HCT116 (cell line): ENCODE results near the gene MSI2. TPM values are rescaled to one million over a fixed set of nuclear protein-coding genes. Genes with fewer than 3 reads are reported as not detected.

Source experiments
- ATAC-seq: fragments of 200-7000 bp; cut with Tn5 transposase; 2 replicates; pipeline ENCODE4 v1.9.1; 2020; ENCODE audit warnings: mild to moderate bottlenecking, moderate library complexity
- BruUV-seq: library from RNA; stranded (reverse); fragments of 400-500 nt; replicated peaks from 2 replicates; lab custom pipeline; 2021; lab: Mats Ljungman, UMichigan
- CTCF ChIA-PET: fragments of 300-600 bp; sonication (Branson Sonifier 250); formaldehyde crosslinking; loops from one replicate; lab custom pipeline; 2021; ENCODE audit warnings: antibody characterized with exemption; lab: Charles Lee
- POLR2A ChIA-PET: fragments of 300-600, 350-600 bp; sonication (Branson Sonifier 250); formaldehyde crosslinking; loops from one replicate; lab custom pipeline; 2021; ENCODE audit warnings: antibody characterized with exemption; lab: Charles Lee
- RAD21 ChIA-PET, 2 experiments: fragments of 300-600 bp; sonication (Branson Sonifier 250); formaldehyde crosslinking; loops; one replicate each; lab custom pipeline; 2023; ENCODE audit warnings: low total read pairs in 2 of 2; ENCODE audit not compliant: uncharacterized antibody in 2 of 2, unreplicated experiment in 2 of 2, low non-redundant PET in 1 of 2; lab: Charles Lee
- DNase-seq: peaks from one replicate; pipeline ENCODE4 v3.0.0-alpha.2; 2010; ENCODE audit warnings: low read depth, low spot score
- H2AFZ ChIP-seq: fragments of 200-600 bp; shearing (Covaris generic), sonication (generic); 2 replicates; pipeline ENCODE4 v1.6.1; 2017; ENCODE audit warnings: low read depth, mixed run types, mixed read lengths, antibody characterized with exemption, low read length; ENCODE audit not compliant: poor library complexity, severe bottlenecking
- H3K27ac ChIP-seq: 2 replicates; pipeline ENCODE4 v1.5.1; 2012; ENCODE audit warnings: low read depth, low read length
- H3K27me3 ChIP-seq: fragments of 200-600 bp; sonication (generic); 2 replicates; pipeline ENCODE4 v1.6.1; 2016; ENCODE audit warnings: mixed run types, low read length, mixed read lengths; ENCODE audit not compliant: insufficient read depth
- H3K36me3 ChIP-seq, 2 experiments: fragments of 200-500 bp in 1 of 2; fragments of 200-600 bp in 1 of 2; sonication (Bioruptor generic) in 1 of 2; sonication (generic) in 1 of 2; 2 replicates each; pipeline versions ENCODE4 v1.5.1 to v1.6.1; 2014 to 2016; ENCODE audit warnings: low read length in 2 of 2, inconsistent platforms in 1 of 2, mixed read lengths in 1 of 2, mixed run types in 1 of 2; ENCODE audit not compliant: insufficient read depth in 2 of 2, control insufficient read depth in 1 of 2
- H3K4me1 ChIP-seq, 2 experiments: fragments of 200-600 bp in 1 of 2; sonication (generic) in 1 of 2; 2 replicates each; pipeline versions ENCODE4 v1.5.1 to v1.6.1; 2012 to 2017; ENCODE audit warnings: low read length in 2 of 2, inconsistent platforms in 1 of 2, mild to moderate bottlenecking in 1 of 2, mixed read lengths in 1 of 2, mixed run types in 1 of 2, moderate library complexity in 1 of 2; ENCODE audit not compliant: insufficient read depth in 2 of 2, control insufficient read depth in 1 of 2
- H3K4me2 ChIP-seq: fragments of 200-600 bp; sonication (generic); 2 replicates; pipeline ENCODE4 v1.6.1; 2017; ENCODE audit warnings: mixed run types, low read length, mixed read lengths
- H3K4me3 ChIP-seq, 2 experiments: fragments of 200-600 bp in 1 of 2; sonication (generic) in 1 of 2; replicated peaks in 1 of 2; 2 replicates each; pipeline ENCODE4 v1.5.1; 2011 to 2016; ENCODE audit warnings: low read length in 2 of 2, control low read depth in 1 of 2, low read depth in 1 of 2, mild to moderate bottlenecking in 1 of 2, mixed read lengths in 1 of 2, mixed run types in 1 of 2
- H3K79me2 ChIP-seq: fragments of 200-600 bp; sonication (generic); 2 replicates; pipeline ENCODE4 v1.6.1; 2017; ENCODE audit warnings: mild to moderate bottlenecking, mixed run types, low read length, moderate library complexity, mixed read lengths; ENCODE audit not compliant: insufficient read depth
- H3K9ac ChIP-seq: fragments of 200-600 bp; sonication (generic); 2 replicates; pipeline ENCODE4 v1.6.1; 2016; ENCODE audit warnings: low read length, mixed read lengths
- H3K9me2 ChIP-seq: fragments of 200-600 bp; sonication (generic), shearing (Covaris generic); 2 replicates; pipeline ENCODE4 v1.6.1; 2017; ENCODE audit warnings: mixed run types, mild to moderate bottlenecking, moderate library complexity; ENCODE audit not compliant: insufficient read depth
- H3K9me3 ChIP-seq, 2 experiments: fragments of 200-500 bp in 1 of 2; fragments of 200-600 bp in 1 of 2; sonication (Bioruptor generic) in 1 of 2; sonication (generic) in 1 of 2; 2 replicates each; pipeline ENCODE4 v1.6.1; 2014 to 2017; ENCODE audit warnings: low read length in 2 of 2, mixed read lengths in 2 of 2, inconsistent platforms in 1 of 2, low read depth in 1 of 2, mild to moderate bottlenecking in 1 of 2, mixed run types in 1 of 2, moderate library complexity in 1 of 2; ENCODE audit not compliant: control insufficient read depth in 1 of 2, insufficient read depth in 1 of 2
- H4K20me1 ChIP-seq: fragments of 200-600 bp; sonication (generic), shearing (Covaris generic); 2 replicates; pipeline ENCODE4 v1.6.1; 2017; ENCODE audit warnings: mixed run types, mild to moderate bottlenecking, moderate library complexity; ENCODE audit not compliant: insufficient read depth
- CBX3 ChIP-seq: IDR thresholded peaks from 2 replicates; pipeline ENCODE4 v1.6.1; 2012; ENCODE audit warnings: low read depth
- CEBPB ChIP-seq: IDR thresholded peaks from 2 replicates; pipeline ENCODE4 v1.6.1; 2012; ENCODE audit warnings: low read depth
- EGR1 ChIP-seq: IDR thresholded peaks from 2 replicates; pipeline ENCODE4 v1.6.1; 2012; ENCODE audit warnings: low read depth
- EZH2 ChIP-seq: fragments of 200-600 bp; sonication (generic); IDR thresholded peaks from 2 replicates; pipeline ENCODE4 v1.6.1; 2017; ENCODE audit warnings: antibody characterized with exemption, mixed run types
- JUND ChIP-seq: IDR thresholded peaks from 2 replicates; pipeline ENCODE4 v1.6.1; 2012
- POLR2AphosphoS5 ChIP-seq: IDR thresholded peaks from 2 replicates; pipeline ENCODE4 v1.6.1; 2011; ENCODE audit warnings: mild to moderate bottlenecking, low read depth, low read length, moderate library complexity
- SIN3A ChIP-seq: IDR thresholded peaks from 2 replicates; pipeline ENCODE4 v1.6.1; 2012; ENCODE audit warnings: low read depth
- ZFX ChIP-seq: fragments of 450-650 bp; IDR thresholded peaks from 2 replicates; pipeline ENCODE4 v1.6.1; 2017
- ZNF274 ChIP-seq: fragments of 200-500 bp; sonication (Bioruptor generic); IDR thresholded peaks from 2 replicates; pipeline ENCODE4 v1.6.1; 2014; ENCODE audit warnings: mild to moderate bottlenecking, low read depth, low read length, inconsistent platforms
- intact Hi-C: fragments of 100-400 bp; cut with micrococcal nuclease; formaldehyde crosslinking; loops from 2 replicates; pipeline ENCODE4 v1.10.0; 2022
- total RNA-seq: library from RNA; stranded (reverse); gene quantifications from one replicate; pipeline ENCODE4 v1.2.1, GENCODE V29; 2021; ENCODE audit not compliant: unreplicated experiment
- TF ChIP-seq, protein P1 (sequence below): IDR thresholded peaks from 2 replicates; pipeline ENCODE4 v1.6.1; 2012
- TF ChIP-seq, protein P2 (sequence below): IDR thresholded peaks from 2 replicates; pipeline ENCODE4 v1.6.1; 2012
- TF ChIP-seq, protein P3 (sequence below): IDR thresholded peaks from 2 replicates; pipeline ENCODE4 v1.6.1; 2012; ENCODE audit warnings: low read depth
- TF ChIP-seq, protein P4 (sequence below): IDR thresholded peaks from 2 replicates; pipeline ENCODE4 v1.6.1; 2011; ENCODE audit warnings: mild to moderate bottlenecking, low read length, moderate library complexity; ENCODE audit not compliant: insufficient replicate concordance; ENCODE audit errors: extremely low read depth

MSI2 gene
- total RNA-seq, 1 experiment from 2014 or later: 137 TPM

DNA sequence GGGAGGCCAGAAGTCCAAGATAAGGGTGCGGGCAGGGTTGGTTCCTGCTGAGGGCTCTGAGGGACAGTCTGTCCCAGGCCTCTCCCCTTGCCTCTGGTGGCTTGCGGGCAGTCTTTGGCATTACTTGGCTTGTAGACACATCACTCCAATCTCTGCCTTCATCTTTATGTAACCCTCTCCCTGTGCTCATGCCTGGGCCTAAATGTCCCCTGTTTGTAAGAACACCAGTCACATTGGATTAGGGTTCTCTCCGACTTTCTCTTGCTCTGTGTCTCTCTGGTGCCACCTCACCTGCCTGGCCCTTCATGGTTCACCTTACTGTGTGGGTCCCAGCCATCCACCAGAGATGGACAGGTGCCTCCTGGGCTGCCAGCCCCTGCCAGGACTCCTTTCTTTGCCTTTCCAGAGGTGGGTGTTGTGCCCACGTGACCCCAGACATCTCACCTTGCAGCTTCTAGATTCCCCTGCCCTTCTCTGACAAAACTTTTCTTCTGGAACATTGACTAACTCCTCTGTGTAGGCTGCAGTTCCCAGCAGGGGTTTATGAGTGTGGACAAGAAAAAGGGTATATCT, 205.8 kb downstream of the MSI2 start:
- intact Hi-C loops: no loop called here
- Histone ChIP-seq H2AFZ (no peak overlapping the region), H3K9me2 (no peaks in the 10 kb centered on the region), H3K79me2 (no peaks in the 10 kb centered on the region; the same call in 1 of the 2 replicates), H3K9ac (no peak overlapping the region), H4K20me1 (no peaks in the 10 kb centered on the region; the same call in 1 of the 2 replicates), H3K9me3 (no peaks in the 10 kb centered on the region), H3K36me3 (no peaks in the 10 kb centered on the region), H3K4me1 (peaks cover 27 to 48% of the 10 kb centered on the region in 2 experiments), H3K4me3 (no peak overlapping the region), H3K27ac (no peak overlapping the region), H3K4me2 (no peak overlapping the region), H3K27me3 (no peaks in the 10 kb centered on the region)
- CTCF ChIA-PET: interaction anchor here (1.7 kb wide), 1 partner anchor 219 kb away, joined by 7 read pairs; no protein-coding TSS in a partner anchor
- no peak for ATAC-seq
- no TSS peak for BruUV-seq
- DNase-seq: no peak
- POLR2A ChIA-PET: no interaction called here
- RAD21 ChIA-PET: interaction anchor here in 1 of 2 experiments (0.7 kb wide), 1 partner anchor 117 kb away, joined by 5 read pairs; no protein-coding TSS in a partner anchor
- TF ChIP-seq, protein P1, sequence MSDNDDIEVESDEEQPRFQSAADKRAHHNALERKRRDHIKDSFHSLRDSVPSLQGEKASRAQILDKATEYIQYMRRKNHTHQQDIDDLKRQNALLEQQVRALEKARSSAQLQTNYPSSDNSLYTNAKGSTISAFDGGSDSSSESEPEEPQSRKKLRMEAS: no peak
- TF ChIP-seq CBX3 (no peak), EZH2 (no peak), ZFX (no peak), ZNF274 (no peak), JUND (no peak), POLR2AphosphoS5 (no peak), EGR1 (no peak), SIN3A (no peak), CEBPB (no peak)
- TF ChIP-seq, protein P2, sequence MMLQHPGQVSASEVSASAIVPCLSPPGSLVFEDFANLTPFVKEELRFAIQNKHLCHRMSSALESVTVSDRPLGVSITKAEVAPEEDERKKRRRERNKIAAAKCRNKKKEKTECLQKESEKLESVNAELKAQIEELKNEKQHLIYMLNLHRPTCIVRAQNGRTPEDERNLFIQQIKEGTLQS: no peak
- TF ChIP-seq, protein P3, sequence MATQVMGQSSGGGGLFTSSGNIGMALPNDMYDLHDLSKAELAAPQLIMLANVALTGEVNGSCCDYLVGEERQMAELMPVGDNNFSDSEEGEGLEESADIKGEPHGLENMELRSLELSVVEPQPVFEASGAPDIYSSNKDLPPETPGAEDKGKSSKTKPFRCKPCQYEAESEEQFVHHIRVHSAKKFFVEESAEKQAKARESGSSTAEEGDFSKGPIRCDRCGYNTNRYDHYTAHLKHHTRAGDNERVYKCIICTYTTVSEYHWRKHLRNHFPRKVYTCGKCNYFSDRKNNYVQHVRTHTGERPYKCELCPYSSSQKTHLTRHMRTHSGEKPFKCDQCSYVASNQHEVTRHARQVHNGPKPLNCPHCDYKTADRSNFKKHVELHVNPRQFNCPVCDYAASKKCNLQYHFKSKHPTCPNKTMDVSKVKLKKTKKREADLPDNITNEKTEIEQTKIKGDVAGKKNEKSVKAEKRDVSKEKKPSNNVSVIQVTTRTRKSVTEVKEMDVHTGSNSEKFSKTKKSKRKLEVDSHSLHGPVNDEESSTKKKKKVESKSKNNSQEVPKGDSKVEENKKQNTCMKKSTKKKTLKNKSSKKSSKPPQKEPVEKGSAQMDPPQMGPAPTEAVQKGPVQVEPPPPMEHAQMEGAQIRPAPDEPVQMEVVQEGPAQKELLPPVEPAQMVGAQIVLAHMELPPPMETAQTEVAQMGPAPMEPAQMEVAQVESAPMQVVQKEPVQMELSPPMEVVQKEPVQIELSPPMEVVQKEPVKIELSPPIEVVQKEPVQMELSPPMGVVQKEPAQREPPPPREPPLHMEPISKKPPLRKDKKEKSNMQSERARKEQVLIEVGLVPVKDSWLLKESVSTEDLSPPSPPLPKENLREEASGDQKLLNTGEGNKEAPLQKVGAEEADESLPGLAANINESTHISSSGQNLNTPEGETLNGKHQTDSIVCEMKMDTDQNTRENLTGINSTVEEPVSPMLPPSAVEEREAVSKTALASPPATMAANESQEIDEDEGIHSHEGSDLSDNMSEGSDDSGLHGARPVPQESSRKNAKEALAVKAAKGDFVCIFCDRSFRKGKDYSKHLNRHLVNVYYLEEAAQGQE: no peak
- TF ChIP-seq, protein P4, sequence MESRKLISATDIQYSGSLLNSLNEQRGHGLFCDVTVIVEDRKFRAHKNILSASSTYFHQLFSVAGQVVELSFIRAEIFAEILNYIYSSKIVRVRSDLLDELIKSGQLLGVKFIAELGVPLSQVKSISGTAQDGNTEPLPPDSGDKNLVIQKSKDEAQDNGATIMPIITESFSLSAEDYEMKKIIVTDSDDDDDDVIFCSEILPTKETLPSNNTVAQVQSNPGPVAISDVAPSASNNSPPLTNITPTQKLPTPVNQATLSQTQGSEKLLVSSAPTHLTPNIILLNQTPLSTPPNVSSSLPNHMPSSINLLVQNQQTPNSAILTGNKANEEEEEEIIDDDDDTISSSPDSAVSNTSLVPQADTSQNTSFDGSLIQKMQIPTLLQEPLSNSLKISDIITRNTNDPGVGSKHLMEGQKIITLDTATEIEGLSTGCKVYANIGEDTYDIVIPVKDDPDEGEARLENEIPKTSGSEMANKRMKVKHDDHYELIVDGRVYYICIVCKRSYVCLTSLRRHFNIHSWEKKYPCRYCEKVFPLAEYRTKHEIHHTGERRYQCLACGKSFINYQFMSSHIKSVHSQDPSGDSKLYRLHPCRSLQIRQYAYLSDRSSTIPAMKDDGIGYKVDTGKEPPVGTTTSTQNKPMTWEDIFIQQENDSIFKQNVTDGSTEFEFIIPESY: no peak
